GM21367 (cell line): ENCODE measurements around the gene RASGEF1C.

Experiments used
- ATAC-seq: cut with Tn5 transposase; IDR thresholded peaks from one replicate; pipeline ENCODE4 v1.9.1; 2021; ENCODE audit not compliant: unreplicated experiment

The RASGEF1C gene

DNA sequence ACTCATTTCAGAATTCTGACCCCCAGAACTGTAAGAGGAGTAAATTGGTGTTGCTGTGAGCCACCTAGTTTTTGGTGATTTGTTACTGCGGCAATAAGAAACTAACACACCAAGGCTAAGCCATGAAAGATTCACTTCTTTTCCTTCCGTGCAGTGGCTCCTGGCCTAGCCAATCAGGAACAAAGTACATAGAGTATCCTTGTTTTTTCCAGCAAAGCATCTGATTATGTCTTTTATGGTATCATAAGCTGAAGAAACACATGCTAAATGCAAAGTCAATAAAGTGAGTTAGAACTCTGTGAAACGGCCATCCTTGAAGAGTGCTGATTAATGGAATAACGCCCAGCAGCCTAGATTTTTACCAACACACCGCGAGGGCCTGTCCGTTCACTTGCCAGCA, 148.8 kb downstream of the RASGEF1C start:
- no peak for ATAC-seq

DNA sequence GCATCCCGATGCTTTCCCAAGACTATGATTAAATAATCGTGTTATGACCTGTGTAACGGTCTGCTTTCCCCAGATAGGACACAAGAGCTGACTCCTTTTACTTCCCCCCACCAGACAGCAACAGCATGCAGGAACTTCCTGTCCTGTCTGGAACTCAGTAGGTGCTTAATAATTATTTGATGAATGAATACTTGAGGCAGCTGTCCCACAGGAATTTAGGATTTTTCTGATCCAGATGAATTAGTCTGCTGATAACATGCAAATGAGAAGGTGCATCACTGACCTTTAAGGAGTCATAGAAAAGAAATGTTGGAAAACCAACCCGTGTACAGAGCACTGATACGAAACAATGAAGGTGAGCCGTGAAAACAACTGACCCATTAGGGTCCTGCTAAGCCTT, 149.7 kb downstream of the RASGEF1C start:
- ATAC-seq = no peak

DNA sequence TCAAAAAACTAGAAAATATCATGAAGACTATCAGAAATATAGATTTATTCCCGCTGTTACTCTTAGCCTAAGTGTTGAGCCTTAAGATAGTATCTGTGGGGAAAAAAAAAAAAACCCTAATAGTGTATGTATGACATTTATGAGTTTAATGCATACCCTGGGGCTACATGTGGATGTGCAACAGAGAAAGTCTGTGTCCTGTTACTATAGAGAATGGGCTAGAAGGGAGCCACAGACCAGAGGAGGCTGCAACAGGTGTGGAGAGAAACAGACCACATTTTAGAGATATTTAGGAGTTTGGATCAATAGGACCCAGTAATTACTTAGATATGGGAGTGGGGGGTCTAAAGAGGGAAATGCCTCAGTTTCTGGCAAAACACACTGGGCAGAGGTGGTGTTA, 152.9 kb downstream of the RASGEF1C start:
- no peak for ATAC-seq

DNA sequence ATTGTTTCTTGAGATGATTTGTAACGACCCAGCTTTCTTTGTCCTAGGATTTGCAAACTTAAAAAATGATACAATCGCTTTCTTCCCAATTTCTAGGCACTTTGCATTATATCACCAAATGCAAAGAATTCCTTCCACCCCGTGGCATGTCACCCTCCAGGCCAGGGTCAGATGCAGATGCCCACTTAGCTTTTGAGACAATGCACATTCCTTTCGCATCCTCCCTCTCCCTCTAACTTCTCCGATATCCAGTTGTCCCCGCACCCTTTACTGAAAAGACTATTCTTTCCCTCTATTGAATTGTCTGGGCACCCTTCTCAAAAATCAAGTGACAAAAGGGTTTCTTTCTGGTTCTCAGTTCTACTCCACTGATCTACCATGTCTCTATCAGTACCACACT, 154.8 kb downstream of the RASGEF1C start:
- ATAC-seq = no peak

GRCh38 chr5:180053061-180053602, 155.9 kb downstream of the RASGEF1C start:
- no peak for ATAC-seq

- no peak for ATAC-seq
These were observed 156.7 kb downstream of the RASGEF1C start for GRCh38 chr5:180052211-180052818.
